ENCODE measurements around the gene USP43.

- TF ChIP-seq EZH2 (IDR thresholded peaks at IDR 0.05; ENCODE audit: insufficient read depth, poor library complexity, severe bottlenecking) (no peak), EZH2phosphoT487 (IDR thresholded peaks at IDR 0.05; ENCODE audit: insufficient read depth, low read depth) (no peak)
Observed at GRCh38 chr17:9646546-9646885, 1.2 kb downstream of the USP43 start.
